Right hindlimb (tissue), 1 donor: ENCODE measurements around the gene GHRL.

Experiments
- DNase-seq: peaks from one replicate; pipeline ENCODE4 v3.0.0-alpha.2; 2018

The GHRL gene

GRCh38 chr3:10292505-10293419 is at the start of gene GHRL:
Gene GHRL, minus strand, starts transcription at chr3:10292947. Its CDS starts 2,767 bp downstream, at chr3:10290180.
- DNase-seq: no peak

GRCh38 chr3:10341901-10342398 is 49.2 kb upstream of the GHRL start:
- DNase-seq: no peak

DNA sequence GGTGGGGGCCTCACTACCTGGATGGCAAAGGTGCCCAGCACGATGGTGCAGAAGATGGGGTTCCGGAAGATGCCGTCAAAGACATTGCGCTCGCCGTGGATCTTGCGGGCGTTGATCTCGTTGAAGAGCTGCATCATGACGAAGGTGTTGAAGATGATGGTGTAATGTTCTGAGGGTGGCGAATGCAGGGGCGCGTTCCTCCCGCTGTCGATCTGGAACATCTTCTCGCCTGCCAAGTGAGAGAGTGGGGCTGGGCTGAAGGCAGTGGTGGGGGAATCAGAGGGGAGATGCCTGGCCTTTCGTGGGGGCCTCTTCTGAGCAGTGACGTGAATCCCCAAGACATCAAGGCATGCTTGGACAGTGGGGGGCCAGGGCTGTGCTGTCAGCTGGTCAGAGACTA is 47.7 kb upstream of the GHRL start:
- DNase-seq: no peak

DNA sequence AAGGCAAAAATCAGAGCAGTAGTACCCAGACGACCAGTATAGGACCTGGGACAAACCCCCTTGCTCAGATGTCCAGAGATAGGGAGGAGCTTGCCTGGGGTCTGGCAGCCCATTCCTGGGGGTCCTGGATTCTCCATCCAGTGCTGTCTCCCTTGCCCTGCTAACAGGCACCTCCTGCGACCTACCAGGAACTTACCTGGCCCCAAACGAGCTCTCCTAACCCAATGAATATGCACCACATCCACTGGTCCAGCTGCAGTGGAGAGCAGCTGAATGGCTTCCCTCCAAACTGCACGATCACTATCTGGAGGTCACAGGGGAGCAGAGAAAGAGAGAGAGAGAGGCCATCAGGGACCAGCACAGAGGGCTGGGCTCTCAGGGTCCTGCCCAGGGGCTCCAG is 47.3 kb upstream of the GHRL start:
- no peak for DNase-seq

DNA sequence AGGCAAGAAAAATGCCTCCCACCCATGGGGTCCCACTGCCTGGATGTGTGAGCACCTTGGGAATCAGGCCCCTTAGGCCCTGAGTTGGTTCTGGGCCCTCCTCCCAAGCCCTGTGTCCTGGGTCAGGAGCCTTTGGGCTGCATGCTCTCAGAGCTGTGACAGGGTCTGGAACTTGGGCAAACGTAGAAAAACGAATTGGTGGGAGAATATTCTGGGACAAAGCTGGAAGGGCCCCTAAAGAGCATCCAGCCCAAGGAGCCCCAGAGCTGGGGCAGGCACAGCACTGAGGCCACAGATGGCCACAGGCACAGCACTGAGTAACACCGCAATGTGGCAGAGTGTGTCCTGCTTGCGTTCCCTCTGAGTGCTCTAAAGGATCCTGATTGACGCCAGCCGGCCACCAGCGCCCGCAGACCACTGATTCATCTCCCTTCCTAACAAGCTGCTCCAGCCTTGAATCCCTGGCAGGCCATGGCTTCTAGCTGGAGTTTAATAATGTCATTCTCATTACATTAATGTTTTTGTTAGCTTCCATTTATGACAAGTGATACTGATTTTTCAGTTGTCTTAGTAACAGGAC is 46.7 kb upstream of the GHRL start:
- DNase-seq: no peak

DNA sequence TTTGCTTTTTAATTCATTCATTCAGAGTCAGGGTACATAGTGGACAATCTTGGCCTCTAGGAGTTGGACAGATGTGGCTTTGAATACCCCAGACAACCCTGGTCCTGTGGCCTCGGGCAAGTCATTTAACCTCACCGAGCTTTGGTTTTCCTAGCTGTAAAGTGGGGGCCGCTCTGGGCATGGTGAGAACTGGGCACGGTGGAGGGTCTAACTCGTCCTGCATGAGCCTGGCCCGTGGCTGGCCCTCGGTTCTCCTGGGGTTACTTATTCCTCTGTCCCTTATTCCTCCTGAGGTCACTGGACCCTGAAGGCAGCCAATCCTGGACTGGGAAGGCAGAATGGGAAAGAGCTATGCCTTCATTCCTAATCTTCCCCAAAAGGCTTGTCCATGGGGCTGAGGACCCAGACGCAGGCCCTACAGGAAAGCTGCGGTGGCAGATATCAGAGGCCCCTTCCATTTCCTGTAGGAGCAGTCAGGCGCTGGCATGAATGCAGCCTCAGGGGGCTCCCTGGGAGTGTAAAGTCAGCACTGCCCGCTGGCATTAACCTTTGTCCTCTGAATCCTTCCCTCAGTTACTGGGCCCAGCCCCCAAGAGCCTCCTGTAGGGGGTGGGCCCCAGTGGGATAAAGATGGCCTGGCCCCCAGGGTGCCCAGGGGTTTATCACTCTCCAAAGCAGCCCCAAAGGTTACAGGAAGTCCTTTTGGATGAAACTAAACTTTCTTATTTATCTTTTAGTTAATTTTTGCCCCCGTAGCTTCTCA is 46.0 kb upstream of the GHRL start:
- no peak for DNase-seq

- DNase-seq: no peak
Observed at GRCh38 chr3:10338164-10338470, 45.4 kb upstream of the GHRL start.

GRCh38 chr3:10337323-10338163 is 44.8 kb upstream of the GHRL start:
- DNase-seq: no peak

GRCh38 chr3:10336761-10337160 is 44.0 kb upstream of the GHRL start:
- DNase-seq: no peak

DNA sequence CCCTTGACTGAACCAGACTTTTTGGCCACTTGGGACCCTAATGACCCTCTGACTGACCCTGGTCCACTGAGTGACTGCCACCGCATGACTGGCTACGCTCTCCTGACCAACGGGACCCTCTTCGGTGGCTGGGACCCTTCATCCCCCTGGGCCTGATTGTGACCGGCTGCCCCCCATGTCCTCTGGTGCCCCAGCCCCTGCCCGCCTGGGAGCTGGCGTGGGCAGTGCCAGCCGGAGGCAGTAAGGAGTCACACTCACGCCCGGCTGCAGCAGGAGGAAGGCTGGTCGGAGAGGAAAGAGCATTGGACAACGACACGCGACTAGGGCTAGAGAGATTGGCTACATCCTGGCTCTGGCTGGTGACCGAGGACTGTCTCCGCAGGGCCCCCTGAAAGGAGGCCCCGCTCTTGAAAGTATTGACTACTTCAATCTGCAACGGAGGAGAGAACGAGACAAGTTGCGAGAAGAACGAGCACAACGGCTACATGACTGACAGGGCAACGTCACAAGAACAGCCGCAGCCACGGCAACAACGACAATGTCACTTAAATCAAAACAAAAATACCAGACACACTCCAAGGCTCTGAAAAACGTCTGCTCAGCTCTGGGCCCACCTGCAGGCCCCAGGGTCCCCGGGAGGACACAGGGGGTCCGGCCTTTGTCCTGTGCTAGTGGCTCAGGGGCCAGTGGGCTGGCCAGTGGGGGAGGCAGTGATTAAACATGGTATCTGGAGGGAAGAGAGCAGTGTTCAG is 43.3 kb upstream of the GHRL start:
- DNase-seq: no peak

GRCh38 chr3:10335190-10335738 is 42.5 kb upstream of the GHRL start:
- no peak for DNase-seq

DNA sequence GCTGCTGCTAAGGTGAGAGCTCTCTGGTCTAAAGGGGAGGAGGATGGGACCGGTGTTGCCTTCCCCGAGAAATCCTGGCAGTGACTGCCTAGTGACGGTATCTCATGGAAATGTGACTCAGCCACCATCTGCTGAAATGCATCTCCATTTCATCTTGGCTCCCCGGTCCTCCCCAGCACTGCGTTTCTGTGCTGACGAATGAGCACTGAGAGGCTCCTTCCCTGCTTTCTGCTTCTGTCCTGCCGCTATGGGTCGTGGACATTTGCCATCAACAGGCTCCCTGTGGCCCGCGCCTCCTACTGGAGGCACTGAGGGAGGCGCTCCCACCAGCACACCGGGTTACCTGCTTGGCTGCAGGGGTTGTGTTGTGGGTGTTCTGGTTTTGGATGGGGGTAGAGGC is 41.7 kb upstream of the GHRL start:
- no peak for DNase-seq

- no peak for DNase-seq
Observed at GRCh38 chr3:10334042-10334441, 41.3 kb upstream of the GHRL start.

- no peak for DNase-seq
Observed at GRCh38 chr3:10333349-10333650, 40.6 kb upstream of the GHRL start.

GRCh38 chr3:10332481-10333348 is 40.0 kb upstream of the GHRL start:
- no peak for DNase-seq

DNA sequence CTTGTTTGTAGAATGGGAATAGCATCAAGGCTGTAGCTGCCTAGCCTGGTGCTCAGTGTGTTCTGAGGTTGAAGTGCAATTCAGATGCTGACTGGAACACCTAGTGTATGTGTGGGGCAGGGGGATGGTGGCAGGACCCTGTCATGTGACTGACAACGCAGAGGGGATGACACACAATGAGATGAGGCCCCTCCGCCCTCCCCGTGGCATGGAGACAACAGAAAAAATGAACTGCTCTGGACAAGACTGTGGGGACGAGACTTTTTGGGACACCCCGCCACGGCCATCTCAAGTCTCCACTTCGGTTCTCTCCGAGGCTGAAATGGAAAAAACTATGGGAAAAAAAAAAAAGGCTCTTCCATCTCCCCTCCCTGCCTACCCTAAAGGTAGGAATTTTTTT is 38.6 kb upstream of the GHRL start:
- DNase-seq: no peak

DNA sequence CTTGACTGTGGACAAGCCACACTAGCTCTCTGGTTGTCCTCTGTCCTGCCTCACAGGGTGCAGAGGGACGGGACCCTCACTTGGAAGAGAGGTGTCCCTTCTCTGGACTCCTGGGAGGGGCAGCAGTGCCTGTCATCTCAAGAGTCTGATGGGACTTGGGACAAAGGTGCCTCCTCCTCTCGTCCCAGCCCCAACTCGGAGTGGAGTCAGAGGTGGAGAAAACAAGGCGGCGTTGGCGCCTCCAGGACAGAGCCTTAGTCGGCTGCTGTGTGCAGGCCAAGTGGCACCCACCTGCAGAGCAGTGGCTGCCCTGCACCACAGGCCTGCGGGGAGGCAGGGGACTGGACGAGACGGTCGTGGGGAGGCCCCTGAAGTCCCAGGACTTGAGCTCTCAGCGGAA is 37.6 kb upstream of the GHRL start:
- no peak for DNase-seq

DNA sequence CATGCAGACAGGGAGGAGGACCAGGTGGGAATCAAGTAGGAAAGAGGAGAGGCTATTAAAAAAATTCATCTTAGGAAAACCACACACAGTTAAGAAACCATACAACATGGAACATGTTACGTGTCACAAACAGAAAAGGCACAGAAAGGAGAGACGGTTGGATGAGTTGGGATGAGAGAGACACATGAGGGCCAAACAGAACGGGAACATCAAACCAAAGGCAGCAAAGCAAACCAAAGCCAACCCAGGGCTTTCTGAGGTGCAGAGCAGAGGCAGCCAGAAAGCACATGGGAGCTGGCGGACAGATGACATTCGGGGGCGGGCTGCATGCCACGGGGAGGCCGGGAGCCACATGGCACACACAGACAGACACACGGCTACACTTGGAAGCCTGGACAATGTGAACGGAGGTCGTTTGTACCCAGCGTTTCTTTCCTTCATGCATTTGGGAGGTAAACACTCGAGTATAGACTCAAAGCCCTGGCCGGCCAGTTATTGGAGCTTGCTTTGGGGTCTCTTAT is 36.8 kb upstream of the GHRL start:
- no peak for DNase-seq

DNA sequence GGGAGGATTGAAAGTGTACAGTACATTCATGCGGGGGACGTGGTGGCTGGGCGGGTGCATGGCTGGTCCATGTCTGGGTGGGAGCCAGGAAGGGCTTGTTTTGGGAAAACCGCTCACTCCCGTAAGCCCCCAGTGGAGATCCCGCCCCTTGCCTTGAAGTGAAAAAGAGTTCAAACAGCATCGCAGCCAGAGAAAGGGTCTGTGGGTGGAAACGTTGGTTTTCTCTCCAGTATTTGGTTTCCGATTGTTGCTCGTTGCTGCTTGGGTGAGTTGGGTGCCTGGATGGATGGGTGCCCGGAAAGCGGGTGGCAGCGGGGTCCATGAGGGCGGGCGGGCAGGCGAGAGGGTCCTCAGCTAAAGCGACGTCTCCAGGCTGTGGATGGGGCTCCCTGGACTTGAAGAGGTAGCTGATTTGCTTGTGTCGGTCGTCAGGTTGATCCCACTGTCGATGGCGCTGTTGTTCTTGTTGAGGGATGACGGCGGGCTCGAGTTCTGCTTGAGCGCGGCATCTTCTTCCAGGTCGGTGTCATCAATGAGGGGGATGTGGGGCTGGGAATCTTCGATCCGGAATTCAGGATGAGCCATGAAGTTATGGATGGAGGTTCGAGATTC is 35.8 kb upstream of the GHRL start:
- DNase-seq: no peak

DNA sequence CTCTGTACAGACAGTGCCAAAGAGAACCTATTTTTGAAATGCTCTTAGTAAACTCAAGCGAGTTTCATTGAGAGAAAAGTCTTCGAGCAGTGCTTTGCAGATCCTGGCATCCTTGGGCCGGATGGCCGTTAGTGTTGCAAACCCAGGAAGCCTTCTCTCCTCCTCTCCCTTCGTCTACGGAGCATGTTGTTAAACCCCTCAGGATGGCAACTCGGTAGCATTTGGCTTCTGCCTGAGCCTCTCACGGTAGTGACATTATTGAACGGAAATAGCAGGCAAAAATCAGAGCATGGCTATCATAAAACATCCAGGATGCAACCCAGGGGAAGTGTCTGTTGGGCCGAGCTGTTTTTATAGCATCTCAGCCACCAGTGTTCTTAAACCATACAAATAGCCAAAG is 34.8 kb upstream of the GHRL start:
- no peak for DNase-seq
